Loucy (cell line): ENCODE results near the gene GAREM1.

Source experiments
- H2AFZ ChIP-seq: fragments of 200-600 bp; sonication (generic); 2 replicates; pipeline ENCODE4 v1.6.0; 2016; ENCODE audit warnings: antibody characterized with exemption, mild to moderate bottlenecking, low read length, moderate library complexity
- H3F3A ChIP-seq: fragments of 200-600 bp; 2 replicates; pipeline ENCODE4 v1.6.0; 2016; ENCODE audit warnings: antibody characterized with exemption, low read depth, mild to moderate bottlenecking
- H3K27me3 ChIP-seq: fragments of 200-600 bp; sonication (generic); 2 replicates; pipeline ENCODE4 v1.6.1; 2014; ENCODE audit warnings: low read length, mild to moderate bottlenecking; ENCODE audit not compliant: insufficient read depth, poor library complexity, severe bottlenecking
- H3K36me3 ChIP-seq: fragments of 200-600 bp; sonication (generic); 2 replicates; pipeline ENCODE4 v1.6.1; 2016; ENCODE audit warnings: low read length; ENCODE audit not compliant: insufficient read depth
- H3K4me1 ChIP-seq: fragments of 200-600 bp; sonication (generic); 2 replicates; pipeline ENCODE4 v1.5.1; 2014; ENCODE audit warnings: low read length, mild to moderate bottlenecking; ENCODE audit not compliant: insufficient read depth, poor library complexity, severe bottlenecking
- H3K4me2 ChIP-seq: fragments of 200-600 bp; sonication (generic); 2 replicates; pipeline ENCODE4 v1.6.0; 2014; ENCODE audit warnings: antibody characterized with exemption, low read length, low read depth, mild to moderate bottlenecking; ENCODE audit not compliant: poor library complexity, severe bottlenecking
- H3K4me3 ChIP-seq: fragments of 200-600 bp; sonication (generic); 2 replicates; pipeline ENCODE4 v1.5.1; 2014; ENCODE audit warnings: low read length, mild to moderate bottlenecking, mixed read lengths; ENCODE audit not compliant: poor library complexity, severe bottlenecking
- H3K79me2 ChIP-seq: fragments of 200-600 bp; sonication (generic); 2 replicates; pipeline ENCODE4 v1.6.1; 2014; ENCODE audit warnings: low read length; ENCODE audit not compliant: insufficient read depth
- H3K9ac ChIP-seq: fragments of 200-600 bp; sonication (generic); 2 replicates; pipeline ENCODE4 v1.6.0; 2014; ENCODE audit warnings: mild to moderate bottlenecking, low read depth, low read length, moderate library complexity; ENCODE audit not compliant: poor library complexity, severe bottlenecking
- H3K9me2 ChIP-seq: fragments of 200-600 bp; sonication (generic); replicated peaks from 2 replicates; pipeline ENCODE4 v1.6.1; 2016; ENCODE audit warnings: low read depth, low read length, mixed read lengths
- H3K9me3 ChIP-seq: fragments of 200-600 bp; sonication (generic); 2 replicates; pipeline ENCODE4 v1.6.1; 2014; ENCODE audit warnings: mild to moderate bottlenecking, antibody characterized with exemption, low read length, low read depth; ENCODE audit not compliant: insufficient read depth
- H4K20me1 ChIP-seq: fragments of 200-600 bp; sonication (generic); 2 replicates; pipeline ENCODE4 v1.6.0; 2014; ENCODE audit warnings: antibody characterized with exemption, low read length, mild to moderate bottlenecking; ENCODE audit not compliant: insufficient read depth, poor library complexity, severe bottlenecking
- EZH2phosphoT487 ChIP-seq: fragments of 200-600 bp; IDR thresholded peaks from 2 replicates; pipeline ENCODE4 v1.6.1; 2018; ENCODE audit warnings: antibody characterized with exemption, mild to moderate bottlenecking, moderate library complexity, borderline replicate concordance
- TF ChIP-seq, protein P1 (sequence below): fragments of 200-600 bp; sonication (generic); conservative IDR thresholded peaks from 2 replicates; pipeline ENCODE4 v1.5.1; 2014; ENCODE audit warnings: mild to moderate bottlenecking, antibody characterized with exemption, low read length

Gene GAREM1

DNA sequence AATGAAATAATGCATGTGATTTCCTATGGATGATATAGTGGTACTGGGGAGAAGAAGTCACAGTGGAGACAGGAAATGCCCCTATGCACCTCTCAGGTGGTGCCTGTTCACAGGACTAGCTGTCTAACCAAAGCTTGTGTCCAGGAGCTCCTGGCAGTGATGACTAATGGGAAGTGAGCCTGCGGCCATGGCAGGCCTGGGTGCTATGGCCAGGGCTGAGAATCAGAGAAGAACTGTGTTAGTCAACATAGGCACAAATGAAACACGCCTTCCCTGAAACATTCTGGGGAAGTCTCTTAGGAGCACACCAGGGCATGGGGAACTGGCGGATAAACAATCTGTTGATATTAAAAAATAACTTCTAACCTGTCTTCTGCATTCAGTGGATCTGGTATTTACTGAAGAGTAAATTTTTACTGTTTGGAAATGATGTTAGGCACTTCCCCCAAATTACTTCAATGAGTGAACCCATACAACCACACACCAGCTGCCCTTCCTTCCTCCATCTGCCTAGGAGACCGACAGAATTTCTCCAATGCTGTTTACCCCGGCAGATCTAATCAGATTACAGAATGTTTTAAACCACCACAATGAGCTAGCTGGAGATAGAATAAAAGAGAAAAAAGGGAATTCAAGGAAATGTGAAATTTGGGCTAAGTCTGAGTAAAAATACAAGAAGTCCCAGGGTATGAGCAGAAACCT is 213.4 kb downstream of the GAREM1 start:
- H3K9me3 ChIP-seq: no peaks in the 10 kb centered on the region
- no peaks in the 10 kb centered on the region for H3K36me3 ChIP-seq
- H3K79me2 ChIP-seq: no peaks in the 10 kb centered on the region
- no peaks in the 10 kb centered on the region for H3K4me1 ChIP-seq
- no peak overlapping the region for H3K9ac ChIP-seq
- H2AFZ ChIP-seq: no peak overlapping the region
- no peak overlapping the region for H3K4me3 ChIP-seq
- no peaks in the 10 kb centered on the region for H3K9me2 ChIP-seq
- TF ChIP-seq EZH2phosphoT487: no peak
- TF ChIP-seq, protein P1, sequence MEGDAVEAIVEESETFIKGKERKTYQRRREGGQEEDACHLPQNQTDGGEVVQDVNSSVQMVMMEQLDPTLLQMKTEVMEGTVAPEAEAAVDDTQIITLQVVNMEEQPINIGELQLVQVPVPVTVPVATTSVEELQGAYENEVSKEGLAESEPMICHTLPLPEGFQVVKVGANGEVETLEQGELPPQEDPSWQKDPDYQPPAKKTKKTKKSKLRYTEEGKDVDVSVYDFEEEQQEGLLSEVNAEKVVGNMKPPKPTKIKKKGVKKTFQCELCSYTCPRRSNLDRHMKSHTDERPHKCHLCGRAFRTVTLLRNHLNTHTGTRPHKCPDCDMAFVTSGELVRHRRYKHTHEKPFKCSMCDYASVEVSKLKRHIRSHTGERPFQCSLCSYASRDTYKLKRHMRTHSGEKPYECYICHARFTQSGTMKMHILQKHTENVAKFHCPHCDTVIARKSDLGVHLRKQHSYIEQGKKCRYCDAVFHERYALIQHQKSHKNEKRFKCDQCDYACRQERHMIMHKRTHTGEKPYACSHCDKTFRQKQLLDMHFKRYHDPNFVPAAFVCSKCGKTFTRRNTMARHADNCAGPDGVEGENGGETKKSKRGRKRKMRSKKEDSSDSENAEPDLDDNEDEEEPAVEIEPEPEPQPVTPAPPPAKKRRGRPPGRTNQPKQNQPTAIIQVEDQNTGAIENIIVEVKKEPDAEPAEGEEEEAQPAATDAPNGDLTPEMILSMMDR: no peak
- H3K27me3 ChIP-seq: no peaks in the 10 kb centered on the region
- H3F3A ChIP-seq: no peaks in the 10 kb centered on the region
- H3K4me2 ChIP-seq: no peak overlapping the region
- no peaks in the 10 kb centered on the region for H4K20me1 ChIP-seq

DNA sequence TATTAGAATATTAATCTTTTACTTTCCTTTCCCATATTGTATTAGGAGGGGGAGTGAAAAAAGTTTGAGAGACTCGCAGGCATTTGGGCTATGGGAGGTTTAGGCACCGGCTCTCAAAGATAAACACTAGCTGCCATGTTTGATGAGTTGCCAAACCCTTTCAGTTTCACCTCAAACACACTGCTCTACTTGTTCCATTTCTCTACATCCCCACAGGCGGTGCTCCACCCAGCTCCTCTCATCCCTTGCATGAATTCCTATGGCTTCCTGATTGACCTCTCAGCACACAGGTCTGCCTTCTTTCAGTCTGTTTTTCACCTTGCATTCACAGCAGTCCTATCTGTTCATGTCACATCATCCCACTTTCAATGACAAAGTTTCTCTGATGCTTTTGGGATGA is 215.1 kb downstream of the GAREM1 start:
- Histone ChIP-seq H3K9me2 (no peaks in the 10 kb centered on the region), H3K4me2 (no peak overlapping the region), H2AFZ (no peak overlapping the region), H3K79me2 (no peaks in the 10 kb centered on the region), H3K36me3 (no peaks in the 10 kb centered on the region), H3K4me1 (no peaks in the 10 kb centered on the region), H3K4me3 (no peak overlapping the region), H3K9ac (no peak overlapping the region), H3K9me3 (no peaks in the 10 kb centered on the region), H3K27me3 (no peaks in the 10 kb centered on the region), H3F3A (no peaks in the 10 kb centered on the region), H4K20me1 (no peaks in the 10 kb centered on the region)
- TF ChIP-seq EZH2phosphoT487: no peak
- TF ChIP-seq, protein P1: no peak

DNA sequence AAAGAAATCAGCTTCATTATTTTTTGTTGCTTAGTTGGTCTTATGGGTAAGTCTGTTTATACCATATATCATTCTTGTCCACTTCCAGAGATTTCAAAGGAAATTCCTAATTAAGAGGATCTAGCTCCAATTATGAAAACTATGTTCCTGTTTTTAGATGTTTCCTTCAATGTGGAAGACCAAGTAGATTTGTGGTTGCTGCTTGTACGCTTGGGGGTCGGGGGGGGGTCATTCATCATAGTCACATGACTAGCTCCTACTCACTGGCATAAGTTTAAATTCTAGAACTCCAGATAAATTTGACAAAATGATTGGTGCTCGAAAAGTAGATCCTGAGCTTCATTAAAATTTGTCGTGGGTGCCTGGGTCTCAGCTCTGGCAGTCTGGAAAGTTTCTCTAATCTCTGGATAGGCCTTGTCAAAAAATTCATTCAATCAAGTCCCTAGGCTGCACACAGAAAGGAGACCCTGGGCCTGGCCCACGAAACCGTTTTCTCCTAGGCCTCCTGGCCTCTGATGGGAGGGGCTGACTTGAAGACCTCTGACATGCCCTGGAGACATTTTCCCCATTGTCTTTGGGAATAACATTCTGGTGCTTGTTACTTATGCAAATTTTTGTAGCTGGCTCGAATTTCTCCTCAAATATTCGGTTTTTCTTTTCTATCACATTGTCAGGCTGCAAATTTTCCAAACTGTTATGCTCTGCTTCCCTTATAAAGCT is 218.4 kb downstream of the GAREM1 start:
- H3K9me3 ChIP-seq: no peaks in the 10 kb centered on the region
- H4K20me1 ChIP-seq: no peaks in the 10 kb centered on the region
- H3K36me3 ChIP-seq: no peaks in the 10 kb centered on the region
- no peaks in the 10 kb centered on the region for H3K4me1 ChIP-seq
- H3K4me3 ChIP-seq: no peak overlapping the region
- H3K9me2 ChIP-seq: no peaks in the 10 kb centered on the region
- no peak overlapping the region for H2AFZ ChIP-seq
- no peaks in the 10 kb centered on the region for H3K79me2 ChIP-seq
- TF ChIP-seq, protein P1: no peak
- no peak for TF ChIP-seq EZH2phosphoT487
- H3K27me3 ChIP-seq: no peaks in the 10 kb centered on the region
- H3K9ac ChIP-seq: no peak overlapping the region
- no peak overlapping the region for H3K4me2 ChIP-seq
- H3F3A ChIP-seq: no peaks in the 10 kb centered on the region
